ENCODE data around the gene CDH18.

The CDH18 gene

GRCh38 chr5:20030125-20030524 lies 42.1 kb upstream of the CDH18 start:
- TF ChIP-seq POLR2AphosphoS5 (IDR thresholded peaks at IDR 0.05; ENCODE audit: low read depth, low read length) (no peak), REST (IDR thresholded peaks at IDR 0.05; ENCODE audit: insufficient read depth in 1 of 2, low read depth in 2 of 2, low read length in 2 of 2) (no peak), SIN3A (IDR thresholded peaks at IDR 0.05; ENCODE audit: borderline replicate concordance, insufficient read depth, low read length) (no peak), TAF1 (IDR thresholded peaks at IDR 0.05; ENCODE audit: borderline replicate concordance, insufficient read depth, low read length) (no peak), FOXP2 (optimal IDR thresholded peaks at IDR 0.05; ENCODE audit: borderline replicate concordance, extremely low read depth, extremely low read length, insufficient read depth) (no peak)

GRCh38 chr5:20029266-20029665 lies 41.3 kb upstream of the CDH18 start:
- TF ChIP-seq POLR2AphosphoS5 (IDR thresholded peaks at IDR 0.05; ENCODE audit: low read depth, low read length), result no peak
- TF ChIP-seq SIN3A (IDR thresholded peaks at IDR 0.05; ENCODE audit: borderline replicate concordance, insufficient read depth, low read length), result no peak
- TF ChIP-seq FOXP2 (optimal IDR thresholded peaks at IDR 0.05; ENCODE audit: borderline replicate concordance, extremely low read depth, extremely low read length, insufficient read depth), result no peak
- TF ChIP-seq REST (IDR thresholded peaks at IDR 0.05; ENCODE audit: insufficient read depth in 1 of 2, low read depth in 2 of 2, low read length in 2 of 2), result no peak
- no peak for TF ChIP-seq TAF1 (IDR thresholded peaks at IDR 0.05; ENCODE audit: borderline replicate concordance, insufficient read depth, low read length)

GRCh38 chr5:20028506-20028905 lies 40.5 kb upstream of the CDH18 start:
- no peak for TF ChIP-seq SIN3A (IDR thresholded peaks at IDR 0.05; ENCODE audit: borderline replicate concordance, insufficient read depth, low read length)
- no peak for TF ChIP-seq POLR2AphosphoS5 (IDR thresholded peaks at IDR 0.05; ENCODE audit: low read depth, low read length)
- no peak for TF ChIP-seq TAF1 (IDR thresholded peaks at IDR 0.05; ENCODE audit: borderline replicate concordance, insufficient read depth, low read length)
- no peak for TF ChIP-seq FOXP2 (optimal IDR thresholded peaks at IDR 0.05; ENCODE audit: borderline replicate concordance, extremely low read depth, extremely low read length, insufficient read depth)
- no peak for TF ChIP-seq REST (IDR thresholded peaks at IDR 0.05; ENCODE audit: insufficient read depth in 1 of 2, low read depth in 2 of 2, low read length in 2 of 2)

- TF ChIP-seq TAF1 (IDR thresholded peaks at IDR 0.05; ENCODE audit: borderline replicate concordance, insufficient read depth, low read length) (no peak), FOXP2 (optimal IDR thresholded peaks at IDR 0.05; ENCODE audit: borderline replicate concordance, extremely low read depth, extremely low read length, insufficient read depth) (no peak), SIN3A (IDR thresholded peaks at IDR 0.05; ENCODE audit: borderline replicate concordance, insufficient read depth, low read length) (no peak), REST (IDR thresholded peaks at IDR 0.05; ENCODE audit: insufficient read depth in 1 of 2, low read depth in 2 of 2, low read length in 2 of 2) (no peak), POLR2AphosphoS5 (IDR thresholded peaks at IDR 0.05; ENCODE audit: low read depth, low read length) (no peak)
These were observed 35.7 kb upstream of the CDH18 start for GRCh38 chr5:20023686-20024180.

GRCh38 chr5:20020247-20020646 lies 32.2 kb upstream of the CDH18 start:
- TF ChIP-seq TAF1 (IDR thresholded peaks at IDR 0.05; ENCODE audit: borderline replicate concordance, insufficient read depth, low read length), result no peak
- TF ChIP-seq POLR2AphosphoS5 (IDR thresholded peaks at IDR 0.05; ENCODE audit: low read depth, low read length), result no peak
- no peak for TF ChIP-seq REST (IDR thresholded peaks at IDR 0.05; ENCODE audit: insufficient read depth in 1 of 2, low read depth in 2 of 2, low read length in 2 of 2)
- no peak for TF ChIP-seq SIN3A (IDR thresholded peaks at IDR 0.05; ENCODE audit: borderline replicate concordance, insufficient read depth, low read length)
- TF ChIP-seq FOXP2 (optimal IDR thresholded peaks at IDR 0.05; ENCODE audit: borderline replicate concordance, extremely low read depth, extremely low read length, insufficient read depth), result no peak
